ENCODE results near the gene ERBB2. TPM values are rescaled to one million over a fixed set of nuclear protein-coding genes. Genes with fewer than 3 reads are reported as not detected.

ERBB2 gene
- total and polyA plus RNA-seq, 2 of the 13 experiments (the other 11 are each of a cell fraction or from before 2014, with no cell fraction given) = 57.7 to 64.1 TPM

DNA sequence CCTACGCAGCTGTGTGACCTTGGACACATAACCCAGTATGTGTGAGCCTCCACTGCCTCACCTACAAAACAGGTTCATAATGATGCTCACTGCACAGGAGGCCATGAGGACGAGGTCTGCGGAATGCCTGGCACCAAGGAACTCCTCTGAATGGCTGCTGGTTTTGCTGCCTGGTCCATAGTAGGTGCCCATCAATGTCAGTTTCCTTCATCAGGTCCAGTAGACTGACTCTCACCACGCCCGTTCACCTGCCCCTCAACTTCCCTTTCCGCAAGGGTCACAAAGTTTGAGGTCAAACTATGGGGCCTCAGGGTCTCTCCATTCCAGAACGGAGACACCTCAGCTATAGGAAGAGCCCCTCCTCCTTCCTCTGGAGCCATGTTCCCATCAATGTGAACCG lies 22.8 kb upstream of the ERBB2 start:
- Histone ChIP-seq H2AFZ (ENCODE audit: low read length) (no peak overlapping the region), H3K9ac (ENCODE audit: insufficient read depth, low read depth, low read length) (no peak overlapping the region), H3K4me3 (replicated peaks in 1 of 3; ENCODE audit: insufficient read depth in 1 of 3, low read depth in 2 of 3, low read length in 3 of 3) (no peak overlapping the region), H3K36me3 (replicated peaks in 1 of 2; ENCODE audit: control insufficient read depth in 1 of 2, insufficient read depth in 2 of 2, low read length in 2 of 2) (no peaks in the 10 kb centered on the region), H3K4me2 (ENCODE audit: low read depth, low read length) (no peak overlapping the region), H3K27ac (ENCODE audit: extremely low read length, insufficient read depth, low read length) (no peak overlapping the region), H3K79me2 (ENCODE audit: insufficient read depth, low read length) (no peaks in the 10 kb centered on the region), H3K9me3 (ENCODE audit: low read length) (no peaks in the 10 kb centered on the region), H4K20me1 (ENCODE audit: insufficient read depth, low read length) (no peaks in the 10 kb centered on the region), H3K27me3 (ENCODE audit: control insufficient read depth in 1 of 2, insufficient read depth in 2 of 2, low read length in 2 of 2) (no peaks in the 10 kb centered on the region), H3K4me1 (ENCODE audit: insufficient read depth, low read length) (peaks cover 73% of the 10 kb centered on the region)
- POLR2A ChIA-PET = interaction anchor here (1.9 to 9.4 kb wide), 3 partner anchors 11 to 26 kb away, joined by 7 to 96 read pairs (median 63); partner anchors contain the start of gene PGAP3
- intact Hi-C loops (cut with micrococcal nuclease; ENCODE audit: unreplicated experiment) = no loop called here
- CTCF ChIA-PET (ENCODE audit: low intra/inter-chr PET ratio, low total read pairs) = no interaction called here
- no peak for ATAC-seq
- TF ChIP-seq, protein P1, sequence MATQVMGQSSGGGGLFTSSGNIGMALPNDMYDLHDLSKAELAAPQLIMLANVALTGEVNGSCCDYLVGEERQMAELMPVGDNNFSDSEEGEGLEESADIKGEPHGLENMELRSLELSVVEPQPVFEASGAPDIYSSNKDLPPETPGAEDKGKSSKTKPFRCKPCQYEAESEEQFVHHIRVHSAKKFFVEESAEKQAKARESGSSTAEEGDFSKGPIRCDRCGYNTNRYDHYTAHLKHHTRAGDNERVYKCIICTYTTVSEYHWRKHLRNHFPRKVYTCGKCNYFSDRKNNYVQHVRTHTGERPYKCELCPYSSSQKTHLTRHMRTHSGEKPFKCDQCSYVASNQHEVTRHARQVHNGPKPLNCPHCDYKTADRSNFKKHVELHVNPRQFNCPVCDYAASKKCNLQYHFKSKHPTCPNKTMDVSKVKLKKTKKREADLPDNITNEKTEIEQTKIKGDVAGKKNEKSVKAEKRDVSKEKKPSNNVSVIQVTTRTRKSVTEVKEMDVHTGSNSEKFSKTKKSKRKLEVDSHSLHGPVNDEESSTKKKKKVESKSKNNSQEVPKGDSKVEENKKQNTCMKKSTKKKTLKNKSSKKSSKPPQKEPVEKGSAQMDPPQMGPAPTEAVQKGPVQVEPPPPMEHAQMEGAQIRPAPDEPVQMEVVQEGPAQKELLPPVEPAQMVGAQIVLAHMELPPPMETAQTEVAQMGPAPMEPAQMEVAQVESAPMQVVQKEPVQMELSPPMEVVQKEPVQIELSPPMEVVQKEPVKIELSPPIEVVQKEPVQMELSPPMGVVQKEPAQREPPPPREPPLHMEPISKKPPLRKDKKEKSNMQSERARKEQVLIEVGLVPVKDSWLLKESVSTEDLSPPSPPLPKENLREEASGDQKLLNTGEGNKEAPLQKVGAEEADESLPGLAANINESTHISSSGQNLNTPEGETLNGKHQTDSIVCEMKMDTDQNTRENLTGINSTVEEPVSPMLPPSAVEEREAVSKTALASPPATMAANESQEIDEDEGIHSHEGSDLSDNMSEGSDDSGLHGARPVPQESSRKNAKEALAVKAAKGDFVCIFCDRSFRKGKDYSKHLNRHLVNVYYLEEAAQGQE (IDR thresholded peaks at IDR 0.05; ENCODE audit: borderline replicate concordance in 1 of 2, low read depth in 1 of 2, low read length in 2 of 2) = no peak
- TF ChIP-seq HDAC2 (CRISPR knock-in tag; IDR thresholded peaks at IDR 0.05) (no peak), PHF21A (CRISPR knock-in tag; IDR thresholded peaks at IDR 0.05) (no peak), GATA4 (IDR thresholded peaks at IDR 0.05; ENCODE audit: borderline replicate concordance, low read depth) (no peak)
- TF ChIP-seq, protein P2, sequence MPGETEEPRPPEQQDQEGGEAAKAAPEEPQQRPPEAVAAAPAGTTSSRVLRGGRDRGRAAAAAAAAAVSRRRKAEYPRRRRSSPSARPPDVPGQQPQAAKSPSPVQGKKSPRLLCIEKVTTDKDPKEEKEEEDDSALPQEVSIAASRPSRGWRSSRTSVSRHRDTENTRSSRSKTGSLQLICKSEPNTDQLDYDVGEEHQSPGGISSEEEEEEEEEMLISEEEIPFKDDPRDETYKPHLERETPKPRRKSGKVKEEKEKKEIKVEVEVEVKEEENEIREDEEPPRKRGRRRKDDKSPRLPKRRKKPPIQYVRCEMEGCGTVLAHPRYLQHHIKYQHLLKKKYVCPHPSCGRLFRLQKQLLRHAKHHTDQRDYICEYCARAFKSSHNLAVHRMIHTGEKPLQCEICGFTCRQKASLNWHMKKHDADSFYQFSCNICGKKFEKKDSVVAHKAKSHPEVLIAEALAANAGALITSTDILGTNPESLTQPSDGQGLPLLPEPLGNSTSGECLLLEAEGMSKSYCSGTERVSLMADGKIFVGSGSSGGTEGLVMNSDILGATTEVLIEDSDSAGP (CRISPR knock-in tag; IDR thresholded peaks at IDR 0.05; ENCODE audit: borderline replicate concordance) = no peak
- FAIRE-seq = no peak
- no TSS peak for BruUV-seq (replicated peaks)
- in situ Hi-C loops (cut with HindIII; ENCODE audit: extremely low pct_ligation_motif_present, low pct_unique_long_range_greater_than_20kb) = no loop called here
- no peak for DNase-seq (ENCODE audit: low spot score)
- WGBS (ENCODE audit: low lambda C conversion rate) = 92% methylated on average over 7 of the region's 8 CpGs
